ENCODE results near the gene DDX10. TPM values are rescaled to one million over a fixed set of nuclear protein-coding genes. Genes with fewer than 3 reads are reported as not detected.

Gene DDX10
- total RNA-seq, 2 donors from 2014 or later: 8.0 to 28.2 TPM

DNA sequence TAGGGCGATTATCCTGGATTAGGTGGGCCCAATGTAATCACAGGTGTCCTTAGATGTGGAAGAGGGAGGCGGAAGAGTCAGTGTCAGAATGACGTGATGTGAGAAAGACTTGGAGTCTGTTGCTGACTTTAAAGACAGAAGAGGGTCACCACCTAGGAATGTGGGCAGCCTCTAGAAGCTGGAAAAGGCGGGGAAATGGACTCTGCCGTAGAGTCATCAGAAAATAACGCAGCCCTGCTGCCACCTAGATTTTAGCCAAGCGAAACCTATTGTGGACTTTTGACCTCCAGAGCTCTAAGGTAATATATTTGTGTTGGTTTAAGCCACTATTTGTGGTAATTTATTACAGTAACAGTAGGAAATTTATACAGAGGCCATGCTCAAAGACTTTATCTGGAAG lies 4.8 kb downstream of the DDX10 start:
- H3K36me3 ChIP-seq: no peaks in the 10 kb centered on the region
- no peaks in the 10 kb centered on the region for H3K27me3 ChIP-seq (replicated peaks; ENCODE audit: insufficient read depth)
- ATAC-seq (ENCODE audit: insufficient number of reproducible peaks, low FRiP score, low read depth): no peak
- H3K4me3 ChIP-seq: no peak overlapping the region
- peaks cover 14 to 17% of the 10 kb centered on the region in 2 donors for H3K4me1 ChIP-seq (ENCODE audit: control insufficient read depth in 1 of 2, low read depth in 2 of 2)
- TF ChIP-seq, protein P1, sequence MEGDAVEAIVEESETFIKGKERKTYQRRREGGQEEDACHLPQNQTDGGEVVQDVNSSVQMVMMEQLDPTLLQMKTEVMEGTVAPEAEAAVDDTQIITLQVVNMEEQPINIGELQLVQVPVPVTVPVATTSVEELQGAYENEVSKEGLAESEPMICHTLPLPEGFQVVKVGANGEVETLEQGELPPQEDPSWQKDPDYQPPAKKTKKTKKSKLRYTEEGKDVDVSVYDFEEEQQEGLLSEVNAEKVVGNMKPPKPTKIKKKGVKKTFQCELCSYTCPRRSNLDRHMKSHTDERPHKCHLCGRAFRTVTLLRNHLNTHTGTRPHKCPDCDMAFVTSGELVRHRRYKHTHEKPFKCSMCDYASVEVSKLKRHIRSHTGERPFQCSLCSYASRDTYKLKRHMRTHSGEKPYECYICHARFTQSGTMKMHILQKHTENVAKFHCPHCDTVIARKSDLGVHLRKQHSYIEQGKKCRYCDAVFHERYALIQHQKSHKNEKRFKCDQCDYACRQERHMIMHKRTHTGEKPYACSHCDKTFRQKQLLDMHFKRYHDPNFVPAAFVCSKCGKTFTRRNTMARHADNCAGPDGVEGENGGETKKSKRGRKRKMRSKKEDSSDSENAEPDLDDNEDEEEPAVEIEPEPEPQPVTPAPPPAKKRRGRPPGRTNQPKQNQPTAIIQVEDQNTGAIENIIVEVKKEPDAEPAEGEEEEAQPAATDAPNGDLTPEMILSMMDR (IDR thresholded peaks at IDR 0.05): no peak
- no peaks in the 10 kb centered on the region for H3K9me3 ChIP-seq
- no peak overlapping the region for H3K27ac ChIP-seq
- DNase-seq (ENCODE audit: low spot score): no peak

- Histone ChIP-seq H3K4me3 (no peak overlapping the region), H3K27ac (no peak overlapping the region), H3K27me3 (replicated peaks; ENCODE audit: insufficient read depth) (no peaks in the 10 kb centered on the region), H3K9me3 (no peaks in the 10 kb centered on the region), H3K4me1 (ENCODE audit: control insufficient read depth in 1 of 2, low read depth in 2 of 2) (peaks cover 14 to 17% of the 10 kb centered on the region in 2 donors), H3K36me3 (no peaks in the 10 kb centered on the region)
- TF ChIP-seq, protein P1 (IDR thresholded peaks at IDR 0.05): no peak
- DNase-seq (ENCODE audit: low spot score) (no peak), ATAC-seq (ENCODE audit: insufficient number of reproducible peaks, low FRiP score, low read depth) (no peak)
These were observed 5.6 kb downstream of the DDX10 start for GRCh38 chr11:108670451-108670850.

DNA sequence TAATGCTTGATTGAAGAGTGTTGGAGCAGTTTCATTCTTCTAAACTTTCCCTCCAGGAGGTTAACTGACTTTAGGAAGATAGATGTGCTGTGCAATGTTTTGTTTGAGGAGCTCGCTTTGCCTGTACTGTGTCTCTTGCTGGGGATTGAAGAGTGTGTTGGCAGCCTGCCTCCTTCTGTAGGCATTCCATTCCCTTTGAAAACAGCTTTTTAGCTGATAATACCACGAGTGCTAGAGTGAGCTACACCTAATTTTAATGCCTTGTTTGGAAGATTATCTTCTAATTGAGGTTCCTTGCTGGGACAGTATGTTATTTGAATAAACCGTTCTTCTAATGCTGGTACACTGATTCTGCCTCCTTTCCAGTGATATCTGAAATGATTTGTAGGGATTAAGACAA lies 7.2 kb downstream of the DDX10 start:
- DNase-seq (ENCODE audit: low spot score) (no peak), ATAC-seq (ENCODE audit: insufficient number of reproducible peaks, low FRiP score, low read depth) (no peak)
- H3K4me1 ChIP-seq (ENCODE audit: control insufficient read depth in 1 of 2, low read depth in 2 of 2): peaks cover 0 to 6% of the 10 kb centered on the region in 2 donors
- TF ChIP-seq, protein P1 (IDR thresholded peaks at IDR 0.05): no peak
- H3K36me3 ChIP-seq: peaks cover 13% of the 10 kb centered on the region
- no peak overlapping the region for H3K4me3 ChIP-seq
- H3K9me3 ChIP-seq: no peaks in the 10 kb centered on the region
- H3K27ac ChIP-seq: no peak overlapping the region
- H3K27me3 ChIP-seq (replicated peaks; ENCODE audit: insufficient read depth): no peaks in the 10 kb centered on the region

- TF ChIP-seq, protein P1 (IDR thresholded peaks at IDR 0.05): no peak
- no peaks in the 10 kb centered on the region for H3K9me3 ChIP-seq
- H3K36me3 ChIP-seq: peaks cover 19% of the 10 kb centered on the region
- DNase-seq (ENCODE audit: low spot score) (no peak), ATAC-seq (ENCODE audit: insufficient number of reproducible peaks, low FRiP score, low read depth) (no peak)
- no peak overlapping the region for H3K27ac ChIP-seq
- H3K27me3 ChIP-seq (replicated peaks; ENCODE audit: insufficient read depth): no peaks in the 10 kb centered on the region
- H3K4me1 ChIP-seq (ENCODE audit: control insufficient read depth in 1 of 2, low read depth in 2 of 2): peaks cover 0 to 3% of the 10 kb centered on the region in 2 donors
- no peak overlapping the region for H3K4me3 ChIP-seq
These were observed 7.9 kb downstream of the DDX10 start for GRCh38 chr11:108672786-108673185.

DNA sequence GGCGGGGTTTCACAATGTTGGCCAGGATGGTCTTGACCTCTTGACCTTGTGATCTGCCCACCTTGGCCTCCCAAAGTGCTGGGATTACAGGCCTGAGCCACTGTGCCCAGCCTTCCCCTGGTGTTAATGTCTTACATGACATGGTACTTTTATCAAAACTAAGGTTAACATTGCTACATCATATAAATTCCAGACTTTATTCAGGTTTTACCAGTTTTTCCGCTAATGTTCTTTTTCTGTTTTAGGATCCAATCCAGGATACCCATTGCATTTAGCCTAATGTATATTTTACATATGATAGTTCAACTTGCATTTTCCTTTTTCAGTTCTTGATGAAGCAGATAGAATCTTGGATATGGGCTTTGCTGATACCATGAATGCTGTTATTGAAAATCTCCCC lies 14.2 kb downstream of the DDX10 start:
- H3K9me3 ChIP-seq: no peaks in the 10 kb centered on the region
- H3K27me3 ChIP-seq (replicated peaks; ENCODE audit: insufficient read depth): no peaks in the 10 kb centered on the region
- H3K36me3 ChIP-seq: peaks cover 35% of the 10 kb centered on the region
- H3K4me3 ChIP-seq: no peak overlapping the region
- H3K27ac ChIP-seq: no peak overlapping the region
- H3K4me1 ChIP-seq (ENCODE audit: control insufficient read depth in 1 of 2, low read depth in 2 of 2): no peaks in the 10 kb centered on the region
- TF ChIP-seq, protein P1 (IDR thresholded peaks at IDR 0.05): no peak
- ATAC-seq (ENCODE audit: insufficient number of reproducible peaks, low FRiP score, low read depth) (no peak), DNase-seq (ENCODE audit: low spot score) (no peak)
